NCI-H460 (cell line): Measurements from ENCODE around the gene IGSF9. TPM values are rescaled to one million over a fixed set of nuclear protein-coding genes. Genes with fewer than 3 reads are reported as not detected.
A peak's percentile ranks its signal among the peaks of the same experiment; 100 is the strongest.

ENCODE experiments used
- DNase-seq: peaks from one replicate; pipeline ENCODE4 v3.0.0-alpha.2; 2016; ENCODE audit warnings: low read depth; ENCODE audit errors: extremely low read depth
- total RNA-seq: library from RNA; depleted of rRNA; stranded (reverse); fragments of >200 nt; shearing (Covaris generic); gene quantifications from 2 replicates; pipeline ENCODE4 v1.2.3, GENCODE V29; 2014

The IGSF9 gene
- total RNA-seq, 1 experiment from 2014 or later, result not detected

- DNase-seq, result no peak
Measured at GRCh38 chr1:159935719-159936272, 9.6 kb downstream of the IGSF9 start.

- DNase-seq, result no peak
Measured at GRCh38 chr1:159935305-159935704, 10.1 kb downstream of the IGSF9 start.

GRCh38 chr1:159934136-159935039 lies 11.0 kb downstream of the IGSF9 start:
- DNase-seq, result no peak

GRCh38 chr1:159933347-159933746 lies 12.1 kb downstream of the IGSF9 start:
- DNase-seq, result no peak

- no peak for DNase-seq
Measured at GRCh38 chr1:159932296-159933285, 12.8 kb downstream of the IGSF9 start.

GRCh38 chr1:159931795-159932173 lies 13.6 kb downstream of the IGSF9 start:
- DNase-seq, result no peak

- DNase-seq, result no peak
Measured at GRCh38 chr1:159931101-159931794, 14.2 kb downstream of the IGSF9 start.

- no peak for DNase-seq
Measured at GRCh38 chr1:159930634-159931033, 14.8 kb downstream of the IGSF9 start.

GRCh38 chr1:159930216-159930615 lies 15.2 kb downstream of the IGSF9 start:
- no peak for DNase-seq

- no peak for DNase-seq
Measured at GRCh38 chr1:159929155-159930051, 16.0 kb downstream of the IGSF9 start.

GRCh38 chr1:159928491-159929050 lies 16.8 kb downstream of the IGSF9 start:
- no peak for DNase-seq

- DNase-seq, result no peak
Measured at GRCh38 chr1:159927849-159928431, 17.5 kb downstream of the IGSF9 start.

GRCh38 chr1:159927211-159927848 lies 18.1 kb downstream of the IGSF9 start:
- DNase-seq, result no peak

GRCh38 chr1:159925719-159926078 lies 19.7 kb downstream of the IGSF9 start:
- DNase-seq, result no peak

- DNase-seq, result peak; percentile 83
Measured at GRCh38 chr1:159924791-159925718, 20.4 kb downstream of the IGSF9 start, which contains the start of gene TAGLN2. Gene TAGLN2 (minus strand): TSS chr1:159925507. CDS start chr1:159920509, 4,998 bp downstream.

- DNase-seq, result peak; percentile 82
Measured at GRCh38 chr1:159924025-159924790, 21.2 kb downstream of the IGSF9 start.
